ENCODE measurements around the gene KCNH1.

Gene KCNH1

DNA sequence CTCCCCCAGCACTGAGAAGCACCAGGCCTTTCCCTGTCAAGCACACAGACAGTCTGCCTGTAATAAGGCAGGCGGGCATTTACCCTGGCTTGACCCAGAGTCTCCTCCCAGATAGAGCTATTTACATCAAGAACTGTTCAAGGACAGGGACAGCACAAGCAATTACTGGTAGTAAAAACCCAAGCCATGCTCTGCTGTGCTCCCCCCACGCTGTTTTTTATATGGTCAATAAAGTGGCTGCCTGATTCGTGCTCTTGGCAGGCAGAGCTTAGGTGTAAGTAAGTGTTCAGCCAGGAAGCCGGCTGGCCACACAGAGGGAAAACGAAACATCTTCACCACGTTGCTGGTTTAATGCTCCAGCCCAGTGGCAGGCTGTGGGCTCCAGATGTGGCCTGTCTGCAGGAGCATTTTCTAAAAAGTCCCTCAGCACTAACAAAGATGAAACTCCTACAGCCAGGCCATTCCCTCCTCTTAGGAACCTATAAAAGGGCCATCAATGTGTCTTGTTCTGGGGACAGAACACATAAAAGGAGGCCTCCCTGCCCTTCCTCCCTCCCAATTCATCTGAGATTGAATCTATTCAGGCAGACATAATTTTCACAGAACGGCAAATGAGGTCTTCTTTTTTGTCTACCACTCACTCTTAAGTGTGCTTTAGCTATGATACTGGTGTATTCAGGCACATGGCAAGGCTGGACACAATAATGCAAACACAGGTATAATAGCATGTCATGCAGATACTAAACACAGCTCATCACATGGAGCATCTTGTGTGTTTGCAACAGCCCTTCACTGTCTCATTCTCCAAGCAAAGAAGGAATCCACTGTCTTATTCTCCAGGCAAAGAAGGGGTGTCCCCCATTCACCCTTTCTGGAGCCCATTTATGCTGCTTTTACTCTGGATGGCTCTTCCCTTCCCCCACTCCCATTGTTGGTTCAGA, 426.4 kb downstream of the KCNH1 start:
- Histone ChIP-seq H3K27ac (peak overlapping the region; percentile 35), H3K4me2 (peak overlapping the region; percentile 64)

DNA sequence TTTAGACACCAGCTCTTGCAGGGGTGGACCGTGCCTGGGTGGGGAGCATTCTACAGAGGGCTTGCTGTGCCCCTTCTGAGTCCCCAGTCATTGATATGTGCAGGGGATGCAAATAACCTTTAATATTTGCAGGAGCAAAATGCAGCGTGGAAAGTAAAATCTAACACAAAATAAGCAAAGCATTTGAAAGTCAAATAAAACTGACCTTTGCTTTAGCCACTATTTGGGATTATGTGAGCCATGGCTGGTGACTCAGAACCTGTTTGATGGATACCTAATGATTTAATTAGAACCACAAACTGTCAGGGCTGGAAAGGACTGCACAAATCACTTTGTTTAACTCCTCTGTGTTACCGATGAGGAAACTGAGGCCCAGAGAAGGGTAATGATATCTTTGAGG, 427.7 kb downstream of the KCNH1 start:
- no peak for TF ChIP-seq CTCF (conservative IDR thresholded peaks at IDR 0.05; ENCODE audit: low read depth, low read length)
- H3K9ac ChIP-seq: no peak overlapping the region
- no peak overlapping the region for H3K4me2 ChIP-seq
- H3K4me3 ChIP-seq (IDR thresholded peaks at IDR 0.05; ENCODE audit: insufficient read depth, low read depth, low read length): no peak overlapping the region
- no peaks in the 10 kb centered on the region for H3K27me3 ChIP-seq (ENCODE audit: insufficient read depth, low read depth)
- no peak overlapping the region for H2AFZ ChIP-seq (ENCODE audit: low read depth)
- H3K79me2 ChIP-seq (ENCODE audit: insufficient read depth, low read depth): no peaks in the 10 kb centered on the region
- H3K36me3 ChIP-seq (ENCODE audit: insufficient read depth): no peaks in the 10 kb centered on the region
- H4K20me1 ChIP-seq (ENCODE audit: insufficient read depth): no peaks in the 10 kb centered on the region
- H3K27ac ChIP-seq: no peak overlapping the region
- peaks cover 32% of the 10 kb centered on the region for H3K4me1 ChIP-seq (ENCODE audit: low read depth, poor library complexity, severe bottlenecking)

More for the DNA sequence above, 426.4 kb downstream of the KCNH1 start:
- TF ChIP-seq CTCF (conservative IDR thresholded peaks at IDR 0.05; ENCODE audit: low read depth, low read length): no peak
- peaks cover 32% of the 10 kb centered on the region for H3K4me1 ChIP-seq (ENCODE audit: low read depth, poor library complexity, severe bottlenecking)
- H3K79me2 ChIP-seq (ENCODE audit: insufficient read depth, low read depth): no peaks in the 10 kb centered on the region
- peak overlapping the region; percentile 13; the same call in 1 of the 2 replicates for H2AFZ ChIP-seq (ENCODE audit: low read depth)
- H4K20me1 ChIP-seq (ENCODE audit: insufficient read depth): no peaks in the 10 kb centered on the region
- no peaks in the 10 kb centered on the region for H3K36me3 ChIP-seq (ENCODE audit: insufficient read depth)
- H3K9ac ChIP-seq: no peak overlapping the region; the same call in 1 of the 2 replicates
- peak overlapping the region; percentile 32 for H3K4me3 ChIP-seq (IDR thresholded peaks at IDR 0.05; ENCODE audit: insufficient read depth, low read depth, low read length)
- H3K27me3 ChIP-seq (ENCODE audit: insufficient read depth, low read depth): no peaks in the 10 kb centered on the region

DNA sequence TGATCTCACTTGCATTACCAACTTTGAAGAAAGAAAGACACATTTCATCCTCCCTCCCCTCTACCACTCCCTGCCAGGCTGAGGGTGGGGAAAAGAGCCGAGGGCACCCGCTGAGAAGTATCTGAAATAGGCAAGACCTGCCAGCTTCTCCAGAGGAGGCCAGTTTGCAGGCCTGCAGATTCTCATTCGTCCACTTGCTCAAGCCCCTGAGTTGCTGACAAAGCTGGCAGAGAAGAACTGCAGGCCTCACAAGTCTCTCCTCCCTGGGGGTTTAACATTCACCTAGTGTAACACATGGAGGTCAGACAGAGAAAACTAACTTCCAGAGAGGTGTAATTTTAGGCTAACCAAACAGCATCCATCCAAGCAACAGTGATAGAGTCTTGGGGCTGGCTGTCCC, 428.9 kb downstream of the KCNH1 start:
- no peak overlapping the region for H3K4me2 ChIP-seq
- no peaks in the 10 kb centered on the region for H4K20me1 ChIP-seq (ENCODE audit: insufficient read depth)
- no peak overlapping the region for H3K4me3 ChIP-seq (IDR thresholded peaks at IDR 0.05; ENCODE audit: insufficient read depth, low read depth, low read length)
- no peak for TF ChIP-seq CTCF (conservative IDR thresholded peaks at IDR 0.05; ENCODE audit: low read depth, low read length)
- no peak overlapping the region for H3K27ac ChIP-seq
- H3K36me3 ChIP-seq (ENCODE audit: insufficient read depth): no peaks in the 10 kb centered on the region
- H3K4me1 ChIP-seq (ENCODE audit: low read depth, poor library complexity, severe bottlenecking): peaks cover 37% of the 10 kb centered on the region
- H3K27me3 ChIP-seq (ENCODE audit: insufficient read depth, low read depth): no peaks in the 10 kb centered on the region
- no peak overlapping the region for H2AFZ ChIP-seq (ENCODE audit: low read depth)
- H3K79me2 ChIP-seq (ENCODE audit: insufficient read depth, low read depth): no peaks in the 10 kb centered on the region
- H3K9ac ChIP-seq: no peak overlapping the region

- no peak for TF ChIP-seq CTCF (conservative IDR thresholded peaks at IDR 0.05; ENCODE audit: low read depth, low read length)
These were observed 430.4 kb downstream of the KCNH1 start for GRCh38 chr1:210703593-210703992.

More at GRCh38 chr1:210703593-210703992, 430.4 kb downstream of the KCNH1 start:
- H3K27me3 ChIP-seq (ENCODE audit: insufficient read depth, low read depth): no peaks in the 10 kb centered on the region
- no peak overlapping the region for H3K4me3 ChIP-seq (IDR thresholded peaks at IDR 0.05; ENCODE audit: insufficient read depth, low read depth, low read length)
- no peak overlapping the region for H2AFZ ChIP-seq (ENCODE audit: low read depth)
- H3K4me1 ChIP-seq (ENCODE audit: low read depth, poor library complexity, severe bottlenecking): peaks cover 42% of the 10 kb centered on the region
- H4K20me1 ChIP-seq (ENCODE audit: insufficient read depth): no peaks in the 10 kb centered on the region
- H3K79me2 ChIP-seq (ENCODE audit: insufficient read depth, low read depth): no peaks in the 10 kb centered on the region
- H3K27ac ChIP-seq: no peak overlapping the region
- no peak overlapping the region for H3K9ac ChIP-seq
- no peak overlapping the region for H3K4me2 ChIP-seq
- H3K36me3 ChIP-seq (ENCODE audit: insufficient read depth): no peaks in the 10 kb centered on the region
